HG03457 (cell line): ENCODE data around the gene MYO1F.

Experiments
- ATAC-seq: cut with Tn5 transposase; IDR thresholded peaks from one replicate; pipeline ENCODE4 v1.9.1; 2021; ENCODE audit warnings: moderate number of reproducible peaks; ENCODE audit not compliant: unreplicated experiment

Gene MYO1F

GRCh38 chr19:8473648-8474476 is 103.4 kb downstream of the MYO1F start:
- ATAC-seq = no peak
